Measurements from ENCODE around the gene PELI1.
A peak's percentile ranks its signal among the peaks of the same experiment; 100 is the strongest.

Gene PELI1

GRCh38 chr2:64126601-64127000 lies 17.6 kb downstream of the PELI1 start:
- peaks cover 31% of the 10 kb centered on the region for H3K4me1 Mint-ChIP-seq
- no peak for TF ChIP-seq CTCF (IDR thresholded peaks at IDR 0.05; ENCODE audit: unreplicated experiment in 3 of 3)
- peaks cover 38% of the 10 kb centered on the region for H3K36me3 Mint-ChIP-seq (ENCODE audit: low read depth)
- H3K9me3 Mint-ChIP-seq = peaks cover 3% of the 10 kb centered on the region
- H3K4me3 Mint-ChIP-seq = no peak overlapping the region
- peak overlapping the region in 1 of 3 experiments; percentile 18 for H3K27ac Mint-ChIP-seq
- no peaks in the 10 kb centered on the region for H3K27me3 Mint-ChIP-seq (ENCODE audit: low read depth)

- peaks cover 38% of the 10 kb centered on the region for H3K36me3 Mint-ChIP-seq (ENCODE audit: low read depth)
- TF ChIP-seq CTCF (IDR thresholded peaks at IDR 0.05; ENCODE audit: unreplicated experiment in 3 of 3) = no peak
- H3K27me3 Mint-ChIP-seq (ENCODE audit: low read depth) = no peaks in the 10 kb centered on the region
- no peak overlapping the region for H3K4me3 Mint-ChIP-seq
- H3K27ac Mint-ChIP-seq = peak overlapping the region in 1 of 3 experiments; percentile 31
- H3K4me1 Mint-ChIP-seq = peaks cover 27% of the 10 kb centered on the region
- peaks cover 3% of the 10 kb centered on the region for H3K9me3 Mint-ChIP-seq
Observed at GRCh38 chr2:64124571-64124970, 19.6 kb downstream of the PELI1 start.

GRCh38 chr2:64124168-64124567 lies 20.1 kb downstream of the PELI1 start:
- H3K27me3 Mint-ChIP-seq (ENCODE audit: low read depth) = no peaks in the 10 kb centered on the region

GRCh38 chr2:64123740-64124139 lies 20.5 kb downstream of the PELI1 start:
- H3K9me3 Mint-ChIP-seq = peaks cover 3% of the 10 kb centered on the region
- TF ChIP-seq CTCF (IDR thresholded peaks at IDR 0.05; ENCODE audit: unreplicated experiment in 3 of 3) = no peak
- H3K4me3 Mint-ChIP-seq = no peak overlapping the region
- peak overlapping the region in 2 of 3 experiments; percentile 31 to 63 for H3K27ac Mint-ChIP-seq
- H3K4me1 Mint-ChIP-seq = peaks cover 25% of the 10 kb centered on the region
- no peaks in the 10 kb centered on the region for H3K27me3 Mint-ChIP-seq (ENCODE audit: low read depth)
- peaks cover 38% of the 10 kb centered on the region for H3K36me3 Mint-ChIP-seq (ENCODE audit: low read depth)

More at GRCh38 chr2:64124168-64124567, 20.1 kb downstream of the PELI1 start:
- Mint-ChIP-seq H3K9me3 (peaks cover 3% of the 10 kb centered on the region), H3K36me3 (ENCODE audit: low read depth) (peaks cover 38% of the 10 kb centered on the region), H3K4me3 (no peak overlapping the region), H3K4me1 (peaks cover 29% of the 10 kb centered on the region), H3K27ac (peak overlapping the region in 2 of 3 experiments; percentile 31 to 63)
- TF ChIP-seq CTCF (IDR thresholded peaks at IDR 0.05; ENCODE audit: unreplicated experiment in 3 of 3) = no peak

GRCh38 chr2:64122358-64122757 lies 21.9 kb downstream of the PELI1 start:
- TF ChIP-seq CTCF (IDR thresholded peaks at IDR 0.05; ENCODE audit: unreplicated experiment in 3 of 3) = no peak
- peak overlapping the region in 1 of 3 experiments; percentile 1 for H3K4me3 Mint-ChIP-seq
- peaks cover 3% of the 10 kb centered on the region for H3K9me3 Mint-ChIP-seq
- H3K4me1 Mint-ChIP-seq = peaks cover 26% of the 10 kb centered on the region
- peaks cover 31% of the 10 kb centered on the region for H3K36me3 Mint-ChIP-seq (ENCODE audit: low read depth)
- no peaks in the 10 kb centered on the region for H3K27me3 Mint-ChIP-seq (ENCODE audit: low read depth)
- peak overlapping the region in 2 of 3 experiments; percentile 70 to 83 for H3K27ac Mint-ChIP-seq

- H3K4me3 Mint-ChIP-seq = no peak overlapping the region
- no peak for TF ChIP-seq CTCF (IDR thresholded peaks at IDR 0.05; ENCODE audit: unreplicated experiment in 3 of 3)
- peaks cover 25% of the 10 kb centered on the region for H3K36me3 Mint-ChIP-seq (ENCODE audit: low read depth)
- peaks cover 26% of the 10 kb centered on the region for H3K4me1 Mint-ChIP-seq
- H3K27ac Mint-ChIP-seq = peak overlapping the region in 1 of 3 experiments; percentile 87
- no peaks in the 10 kb centered on the region for H3K27me3 Mint-ChIP-seq (ENCODE audit: low read depth)
- peaks cover 3% of the 10 kb centered on the region for H3K9me3 Mint-ChIP-seq
Observed at GRCh38 chr2:64120928-64121327, 23.3 kb downstream of the PELI1 start.
